ENCODE measurements around the gene ACAP1.

GRCh38 chr17:7293159-7293558 is 43.2 kb upstream of the ACAP1 start:
- no peak for TF ChIP-seq CTCF (conservative IDR thresholded peaks at IDR 0.05 in 1 of 2, IDR thresholded peaks at IDR 0.05 in 1 of 2; ENCODE audit: extremely low read depth in 1 of 2, insufficient read depth in 1 of 2, low read depth in 1 of 2, low read length in 2 of 2)
- no peak for TF ChIP-seq EZH2 (IDR thresholded peaks at IDR 0.05; ENCODE audit: borderline replicate concordance, low read length)

Data from mammary epithelial cell (primary cell).